ENCODE results near the gene MFNG. TPM values are rescaled to one million over a fixed set of nuclear protein-coding genes. Genes with fewer than 3 reads are reported as not detected.

MFNG gene
- total RNA-seq, 1 experiment from 2014 or later: 7.1 TPM

- ChIA-PET POLR2A (no interaction called here), CTCF (no interaction called here)
- ATAC-seq: 0 out of 2 replicates have a peak, but pooled peaks have one; percentile 2
- H3K27ac ChIP-seq (ENCODE audit: low read length): peak overlapping the region; percentile 88
- 0 out of 4 replicates have a peak overlapping the region, but pooled peaks of 1 of the 2 experiments have one; percentile 14 for H3K4me3 ChIP-seq (ENCODE audit: low read depth in 2 of 2, low read length in 2 of 2)
- H3K36me3 ChIP-seq (ENCODE audit: control insufficient read depth, insufficient read depth, low read length): no peaks in the 10 kb centered on the region
- no peak for TF ChIP-seq CTCF (IDR thresholded peaks at IDR 0.05)
- no peak for TF ChIP-seq POLR2AphosphoS5 (IDR thresholded peaks at IDR 0.05; ENCODE audit: low read depth, low read length)
- no peak for TF ChIP-seq REST (IDR thresholded peaks at IDR 0.05; ENCODE audit: insufficient read depth in 1 of 2, low read depth in 2 of 2, low read length in 1 of 2)
- no peak for TF ChIP-seq TCF7L2 (IDR thresholded peaks at IDR 0.05; ENCODE audit: low read depth, low read length)
- TF ChIP-seq SIN3A (IDR thresholded peaks at IDR 0.05; ENCODE audit: borderline replicate concordance, insufficient read depth, low read depth, low read length): no peak
- H3K4me1 ChIP-seq (ENCODE audit: control insufficient read depth, insufficient read depth, low read length): peaks cover 58% of the 10 kb centered on the region
- H3K27me3 ChIP-seq (ENCODE audit: control insufficient read depth, insufficient read depth, low read length): no peaks in the 10 kb centered on the region
- BruUV-seq (replicated peaks): no TSS peak
- H3K9me3 ChIP-seq (ENCODE audit: control insufficient read depth, insufficient read depth, low read depth, low read length): no peaks in the 10 kb centered on the region
- in situ Hi-C loops (cut with HindIII; ENCODE audit: low pct_unique_long_range_greater_than_20kb, low sequenced_read_pairs): no loop called here
- no peak for DNase-seq (ENCODE audit: low read depth, low spot score)
- intact Hi-C loops (cut with micrococcal nuclease; ENCODE audit: unreplicated experiment): no loop called here
Observed at GRCh38 chr22:37511395-37512104, 25.4 kb upstream of the MFNG start.

- TF ChIP-seq SIN3A (IDR thresholded peaks at IDR 0.05; ENCODE audit: borderline replicate concordance, insufficient read depth, low read depth, low read length) (no peak), CTCF (IDR thresholded peaks at IDR 0.05) (no peak), REST (IDR thresholded peaks at IDR 0.05; ENCODE audit: insufficient read depth in 1 of 2, low read depth in 2 of 2, low read length in 1 of 2) (no peak), TCF7L2 (IDR thresholded peaks at IDR 0.05; ENCODE audit: low read depth, low read length) (no peak), POLR2AphosphoS5 (IDR thresholded peaks at IDR 0.05; ENCODE audit: low read depth, low read length) (no peak)
- POLR2A ChIA-PET: no interaction called here
- no peaks in the 10 kb centered on the region for H3K27me3 ChIP-seq (ENCODE audit: control insufficient read depth, insufficient read depth, low read length)
- in situ Hi-C loops (cut with HindIII; ENCODE audit: low pct_unique_long_range_greater_than_20kb, low sequenced_read_pairs): no loop called here
- H3K27ac ChIP-seq (ENCODE audit: low read length): peak overlapping the region; percentile 64
- no peak overlapping the region for H3K4me3 ChIP-seq (ENCODE audit: low read depth in 2 of 2, low read length in 2 of 2)
- CTCF ChIA-PET: no interaction called here
- intact Hi-C loops (cut with micrococcal nuclease; ENCODE audit: unreplicated experiment): no loop called here
- H3K4me1 ChIP-seq (ENCODE audit: control insufficient read depth, insufficient read depth, low read length): peaks cover 54% of the 10 kb centered on the region
- DNase-seq (ENCODE audit: low read depth, low spot score) (no peak), ATAC-seq (no peak)
- no peaks in the 10 kb centered on the region for H3K9me3 ChIP-seq (ENCODE audit: control insufficient read depth, insufficient read depth, low read depth, low read length)
- H3K36me3 ChIP-seq (ENCODE audit: control insufficient read depth, insufficient read depth, low read length): no peaks in the 10 kb centered on the region
- no TSS peak for BruUV-seq (replicated peaks)
Observed at GRCh38 chr22:37510091-37510490, 23.9 kb upstream of the MFNG start.

Data from Panc1 (cell line).